T-helper 2 cell (primary cell): ENCODE results near the gene CACHD1.
"Not testable (repeated sequence)": the region's sequence is repeated elsewhere in the genome, so short reads cannot be mapped to it uniquely, and the experiment has no call there.

Source experiments
- DNase-seq, 5 experiments: peaks; one replicate each; pipeline versions ENCODE4 v3.0.0 to v3.0.0-alpha.2; 2012 to 2022

Gene CACHD1

GRCh38 chr1:64711266-64711665, 241.3 kb downstream of the CACHD1 start:
- DNase-seq: no peak

- no peak for DNase-seq
Observed at GRCh38 chr1:64712049-64712448, 242.1 kb downstream of the CACHD1 start.

GRCh38 chr1:64715186-64715585, 245.3 kb downstream of the CACHD1 start:
- no peak for DNase-seq

- DNase-seq: no peak
Observed at GRCh38 chr1:64721135-64721534, 251.2 kb downstream of the CACHD1 start.

- DNase-seq: no peak
Observed at GRCh38 chr1:64721576-64722145, 251.7 kb downstream of the CACHD1 start.

GRCh38 chr1:64727861-64728260, 257.9 kb downstream of the CACHD1 start:
- DNase-seq: no peak

- DNase-seq: no peak
Observed at GRCh38 chr1:64733581-64734286, 263.8 kb downstream of the CACHD1 start.

- no peak for DNase-seq
Observed at GRCh38 chr1:64734287-64734652, 264.3 kb downstream of the CACHD1 start.

- not testable (repeated sequence) for DNase-seq
Observed at GRCh38 chr1:64740687-64741086, 270.8 kb downstream of the CACHD1 start.
